ENCODE measurements around the gene OPTC. TPM values are rescaled to one million over a fixed set of nuclear protein-coding genes. Genes with fewer than 3 reads are reported as not detected.
A peak's percentile ranks its signal among the peaks of the same experiment; 100 is the strongest.

Gene OPTC
- total RNA-seq, 1 donor, result not detected

DNA sequence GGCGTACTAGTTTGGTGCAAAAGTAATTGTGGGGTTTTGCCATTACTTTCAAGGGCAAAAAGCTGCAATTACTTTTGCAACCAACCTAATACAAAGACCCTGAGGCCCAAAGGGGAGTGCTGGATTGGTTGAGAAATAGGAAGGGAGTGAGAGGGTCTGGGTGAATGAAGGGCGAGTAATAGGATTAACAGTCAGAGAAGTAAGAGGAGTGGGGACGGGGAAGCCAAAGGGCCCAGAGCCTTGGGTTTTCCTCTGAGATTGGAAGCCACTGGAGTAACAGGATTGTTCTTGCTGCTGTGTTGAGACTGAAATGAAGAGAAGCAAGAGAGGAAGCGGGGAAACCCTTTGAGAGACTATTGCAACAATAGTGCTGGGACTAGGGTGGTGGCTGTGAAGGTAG, 37.4 kb upstream of the OPTC start:
- DNase-seq (ENCODE audit: low read depth), result no peak
- no peak overlapping the region for H3K4me3 ChIP-seq (ENCODE audit: low read depth, low read length)
- TF ChIP-seq CTCF (IDR thresholded peaks at IDR 0.05; ENCODE audit: insufficient read depth, low read length), result no peak

GRCh38 chr1:203458078-203458477, 35.9 kb upstream of the OPTC start:
- H3K4me3 ChIP-seq (ENCODE audit: low read depth, low read length), result no peak overlapping the region
- no peak for DNase-seq (ENCODE audit: low read depth)
- TF ChIP-seq CTCF (IDR thresholded peaks at IDR 0.05; ENCODE audit: insufficient read depth, low read length), result no peak

DNA sequence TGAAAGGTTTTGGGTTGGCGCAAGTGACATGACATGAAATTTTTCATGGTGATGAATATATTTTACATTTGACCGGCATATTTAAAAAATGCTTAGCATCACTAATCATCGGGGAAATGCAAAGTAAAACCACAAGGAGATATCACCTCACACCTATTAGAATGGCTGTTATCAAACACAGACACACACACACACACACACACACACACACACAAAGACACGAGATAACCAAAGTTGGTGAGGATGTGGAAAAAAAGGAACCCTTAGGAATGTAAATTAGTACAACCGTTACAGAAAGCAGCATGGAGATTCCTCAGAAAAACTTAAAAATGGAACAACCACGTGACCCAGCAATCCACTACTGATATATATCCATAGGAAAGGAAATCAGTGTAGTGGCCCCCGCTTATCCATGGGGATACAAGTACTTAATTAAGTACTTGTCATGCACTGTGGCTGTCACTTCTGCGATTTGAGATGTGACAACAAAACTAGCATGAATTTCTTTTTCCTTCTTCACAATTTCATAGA, 34.2 kb upstream of the OPTC start:
- TF ChIP-seq CTCF (IDR thresholded peaks at IDR 0.05; ENCODE audit: insufficient read depth, low read length), result no peak
- H3K4me3 ChIP-seq (ENCODE audit: low read depth, low read length), result no peak overlapping the region
- DNase-seq (ENCODE audit: low read depth), result no peak

DNA sequence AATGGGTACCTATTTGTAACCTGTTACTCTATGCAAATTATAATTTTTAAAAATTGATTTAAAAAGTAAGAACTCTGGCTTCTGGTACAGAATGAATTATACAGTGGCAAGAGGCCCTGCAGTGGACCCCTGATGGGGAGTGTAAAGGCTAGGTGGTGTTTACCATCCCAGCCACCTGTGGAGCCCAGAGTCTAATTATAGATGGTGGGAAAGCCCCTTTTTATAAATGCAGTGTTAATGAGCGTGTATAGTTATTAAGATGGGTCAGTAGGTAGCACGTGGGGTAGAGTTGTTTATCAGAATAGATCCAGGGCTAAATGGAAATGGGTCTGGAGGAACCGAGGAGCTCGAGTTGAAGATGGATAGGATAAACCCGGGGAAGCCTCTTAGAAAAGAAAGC, 32.2 kb upstream of the OPTC start:
- no peak for TF ChIP-seq CTCF (IDR thresholded peaks at IDR 0.05; ENCODE audit: insufficient read depth, low read length)
- DNase-seq (ENCODE audit: low read depth), result no peak
- H3K4me3 ChIP-seq (ENCODE audit: low read depth, low read length), result no peak overlapping the region

- TF ChIP-seq CTCF (IDR thresholded peaks at IDR 0.05; ENCODE audit: insufficient read depth, low read length), result no peak
- no peak for DNase-seq (ENCODE audit: low read depth)
- H3K4me3 ChIP-seq (ENCODE audit: low read depth, low read length), result no peak overlapping the region
Observed at GRCh38 chr1:203462143-203462542, 31.8 kb upstream of the OPTC start.

DNA sequence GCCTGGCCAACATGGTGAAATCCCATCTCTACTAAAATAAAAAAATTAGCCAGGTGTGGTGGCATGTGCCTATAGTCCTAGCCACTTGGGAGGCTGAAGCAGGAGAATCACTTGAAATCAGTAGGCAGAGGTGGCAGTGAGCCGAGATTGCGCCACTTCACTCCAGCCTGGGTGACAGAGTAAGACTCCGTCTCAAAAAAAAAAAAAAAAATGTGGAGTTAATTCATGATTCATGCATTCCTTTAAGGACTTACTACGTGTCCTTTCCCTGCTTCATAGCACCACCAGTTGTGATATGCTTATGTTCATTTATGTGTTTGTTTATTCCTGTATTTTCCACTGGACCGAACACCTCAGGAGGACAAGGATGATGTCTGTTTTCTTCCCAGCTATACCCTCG, 31.1 kb upstream of the OPTC start:
- H3K4me3 ChIP-seq (ENCODE audit: low read depth, low read length), result no peak overlapping the region
- DNase-seq (ENCODE audit: low read depth), result peak; percentile 80
- no peak for TF ChIP-seq CTCF (IDR thresholded peaks at IDR 0.05; ENCODE audit: insufficient read depth, low read length)

GRCh38 chr1:203463469-203464062, 30.4 kb upstream of the OPTC start:
- H3K4me3 ChIP-seq (ENCODE audit: low read depth, low read length), result no peak overlapping the region
- DNase-seq (ENCODE audit: low read depth), result peak; percentile 83
- peak; percentile 15 for TF ChIP-seq CTCF (IDR thresholded peaks at IDR 0.05; ENCODE audit: insufficient read depth, low read length)
